Measurements from ENCODE around the gene VEGFC.

VEGFC gene

GRCh38 chr4:176788971-176789370, 3.8 kb downstream of the VEGFC start:
- Mint-ChIP-seq H3K36me3 (ENCODE audit: low read depth) (no peaks in the 10 kb centered on the region), H3K27ac (no peak overlapping the region), H3K4me3 (no peak overlapping the region), H3K27me3 (peaks cover 40% of the 10 kb centered on the region), H3K4me1 (ENCODE audit: low read depth) (peaks cover 10% of the 10 kb centered on the region), H3K9me3 (no peaks in the 10 kb centered on the region)
- DNase-seq = no peak

- peaks cover 9% of the 10 kb centered on the region for H3K4me1 Mint-ChIP-seq (ENCODE audit: low read depth)
- H3K27ac Mint-ChIP-seq = no peak overlapping the region
- no peaks in the 10 kb centered on the region for H3K9me3 Mint-ChIP-seq
- peaks cover 33% of the 10 kb centered on the region for H3K27me3 Mint-ChIP-seq
- no peak for DNase-seq
- no peaks in the 10 kb centered on the region for H3K36me3 Mint-ChIP-seq (ENCODE audit: low read depth)
- no peak overlapping the region for H3K4me3 Mint-ChIP-seq
Observed at GRCh38 chr4:176788248-176788647, 4.5 kb downstream of the VEGFC start.

DNA sequence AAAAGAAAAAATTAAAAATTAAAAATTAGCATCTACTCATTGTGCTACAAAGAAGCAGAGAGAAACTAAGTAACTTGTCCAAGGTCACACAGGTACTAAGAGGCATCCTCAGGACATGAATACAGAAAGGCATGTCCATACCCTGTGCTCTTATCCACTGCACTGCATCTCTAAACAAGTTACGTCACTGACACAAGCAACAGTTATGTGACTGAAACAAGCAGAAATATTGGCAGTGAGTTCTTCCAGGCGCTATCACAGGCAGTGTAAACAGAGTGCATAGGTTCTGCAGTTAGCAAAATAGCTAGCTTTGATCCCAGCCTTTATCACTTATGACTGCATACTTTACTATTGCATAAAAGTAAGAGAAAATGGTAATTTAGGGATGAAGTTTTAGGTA, 7.9 kb downstream of the VEGFC start:
- Mint-ChIP-seq H3K27me3 (peaks cover 10% of the 10 kb centered on the region), H3K4me1 (ENCODE audit: low read depth) (no peaks in the 10 kb centered on the region)
- DNase-seq = no peak

DNA sequence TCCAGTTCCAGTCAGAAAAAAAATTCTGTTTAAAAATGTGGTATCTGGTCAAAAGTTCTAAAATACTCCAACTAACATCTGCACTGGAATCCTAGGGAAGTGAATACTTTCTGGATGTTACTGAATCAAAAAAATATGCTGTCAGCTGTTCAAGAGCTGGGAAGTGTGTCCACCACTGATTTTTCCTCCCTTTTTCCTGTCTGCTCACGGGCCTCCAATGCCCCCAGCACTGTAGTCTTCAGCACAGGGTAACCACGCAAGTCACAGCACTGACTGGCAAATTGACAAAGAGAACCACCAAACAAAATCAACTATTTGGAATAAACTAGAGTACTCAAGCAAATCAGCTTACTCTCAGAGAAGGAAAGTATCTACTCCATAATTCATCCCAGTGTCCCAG, 9.9 kb downstream of the VEGFC start:
- no peak overlapping the region for H3K27ac Mint-ChIP-seq
- H3K9me3 Mint-ChIP-seq = no peaks in the 10 kb centered on the region
- no peaks in the 10 kb centered on the region for H3K27me3 Mint-ChIP-seq
- no peak for DNase-seq
- no peaks in the 10 kb centered on the region for H3K4me1 Mint-ChIP-seq (ENCODE audit: low read depth)
- no peaks in the 10 kb centered on the region for H3K36me3 Mint-ChIP-seq (ENCODE audit: low read depth)
- H3K4me3 Mint-ChIP-seq = no peak overlapping the region

More for the DNA sequence above, 7.9 kb downstream of the VEGFC start:
- no peak overlapping the region for H3K4me3 Mint-ChIP-seq
- no peaks in the 10 kb centered on the region for H3K9me3 Mint-ChIP-seq
- H3K27ac Mint-ChIP-seq = no peak overlapping the region
- no peaks in the 10 kb centered on the region for H3K36me3 Mint-ChIP-seq (ENCODE audit: low read depth)

- H3K27me3 Mint-ChIP-seq = no peaks in the 10 kb centered on the region
- no peaks in the 10 kb centered on the region for H3K36me3 Mint-ChIP-seq (ENCODE audit: low read depth)
- H3K9me3 Mint-ChIP-seq = no peaks in the 10 kb centered on the region
- no peak overlapping the region for H3K4me3 Mint-ChIP-seq
- no peak overlapping the region for H3K27ac Mint-ChIP-seq
- no peak for DNase-seq
- no peaks in the 10 kb centered on the region for H3K4me1 Mint-ChIP-seq (ENCODE audit: low read depth)
Observed at GRCh38 chr4:176782191-176782590, 10.5 kb downstream of the VEGFC start.

- no peak for DNase-seq
- H3K4me3 Mint-ChIP-seq = no peak overlapping the region
- H3K9me3 Mint-ChIP-seq = no peaks in the 10 kb centered on the region
- H3K36me3 Mint-ChIP-seq (ENCODE audit: low read depth) = no peaks in the 10 kb centered on the region
- H3K27me3 Mint-ChIP-seq = no peaks in the 10 kb centered on the region
- H3K27ac Mint-ChIP-seq = no peak overlapping the region
- H3K4me1 Mint-ChIP-seq (ENCODE audit: low read depth) = no peaks in the 10 kb centered on the region
Observed at GRCh38 chr4:176781739-176782100, 11.0 kb downstream of the VEGFC start.

- Mint-ChIP-seq H3K4me3 (no peak overlapping the region), H3K9me3 (no peaks in the 10 kb centered on the region), H3K27ac (no peak overlapping the region), H3K36me3 (ENCODE audit: low read depth) (no peaks in the 10 kb centered on the region), H3K4me1 (ENCODE audit: low read depth) (no peaks in the 10 kb centered on the region), H3K27me3 (no peaks in the 10 kb centered on the region)
- DNase-seq = no peak
Observed at GRCh38 chr4:176780995-176781738, 11.6 kb downstream of the VEGFC start.

DNA sequence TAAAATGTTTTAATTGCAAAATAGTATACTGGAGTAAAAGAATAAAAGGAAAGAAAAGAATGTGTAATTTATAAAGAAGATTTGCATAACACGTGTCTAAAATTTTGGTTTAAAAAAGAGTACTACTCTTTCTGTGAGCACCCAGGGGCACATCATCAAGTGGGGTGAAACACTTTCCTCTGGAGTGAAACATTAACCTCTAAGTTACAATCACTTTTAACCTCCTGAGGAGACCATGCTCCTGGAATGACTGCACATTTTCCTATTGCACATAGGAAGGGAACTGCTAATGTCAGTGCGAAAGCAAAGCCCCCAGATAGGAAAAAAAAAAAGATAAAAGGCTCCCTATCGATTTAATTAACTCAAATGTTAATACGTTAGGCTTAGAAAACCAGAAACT, 13.3 kb downstream of the VEGFC start:
- no peaks in the 10 kb centered on the region for H3K9me3 Mint-ChIP-seq
- H3K27ac Mint-ChIP-seq = no peak overlapping the region
- H3K4me1 Mint-ChIP-seq (ENCODE audit: low read depth) = no peaks in the 10 kb centered on the region
- no peak overlapping the region for H3K4me3 Mint-ChIP-seq
- H3K36me3 Mint-ChIP-seq (ENCODE audit: low read depth) = no peaks in the 10 kb centered on the region
- no peak for DNase-seq
- H3K27me3 Mint-ChIP-seq = no peaks in the 10 kb centered on the region

GRCh38 chr4:176778491-176778890, 14.2 kb downstream of the VEGFC start:
- Mint-ChIP-seq H3K9me3 (no peaks in the 10 kb centered on the region), H3K36me3 (ENCODE audit: low read depth) (no peaks in the 10 kb centered on the region), H3K27me3 (no peaks in the 10 kb centered on the region), H3K27ac (no peak overlapping the region), H3K4me3 (no peak overlapping the region), H3K4me1 (ENCODE audit: low read depth) (no peaks in the 10 kb centered on the region)
- no peak for DNase-seq

DNA sequence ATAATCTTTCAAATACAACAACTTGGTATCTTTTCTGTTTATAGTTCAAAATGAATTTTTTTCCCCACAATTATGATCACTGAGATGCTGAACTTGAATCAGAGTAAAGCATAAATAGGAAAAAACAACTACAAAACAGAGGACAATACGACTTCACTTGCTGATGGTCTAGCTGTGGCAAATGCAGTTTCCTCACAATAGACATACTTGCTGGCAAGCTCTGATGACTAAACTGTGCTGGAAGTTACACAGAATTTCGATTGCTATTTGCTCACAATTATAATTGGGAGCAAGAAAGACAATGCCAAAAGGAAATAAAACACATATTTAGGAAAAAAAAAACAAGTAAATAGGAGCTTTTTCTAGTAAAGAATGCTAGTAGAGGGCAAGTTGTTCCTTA, 14.7 kb downstream of the VEGFC start:
- no peaks in the 10 kb centered on the region for H3K4me1 Mint-ChIP-seq (ENCODE audit: low read depth)
- H3K27me3 Mint-ChIP-seq = no peaks in the 10 kb centered on the region
- no peak overlapping the region for H3K27ac Mint-ChIP-seq
- no peak overlapping the region for H3K4me3 Mint-ChIP-seq
- no peak for DNase-seq
- no peaks in the 10 kb centered on the region for H3K36me3 Mint-ChIP-seq (ENCODE audit: low read depth)
- H3K9me3 Mint-ChIP-seq = no peaks in the 10 kb centered on the region

DNA sequence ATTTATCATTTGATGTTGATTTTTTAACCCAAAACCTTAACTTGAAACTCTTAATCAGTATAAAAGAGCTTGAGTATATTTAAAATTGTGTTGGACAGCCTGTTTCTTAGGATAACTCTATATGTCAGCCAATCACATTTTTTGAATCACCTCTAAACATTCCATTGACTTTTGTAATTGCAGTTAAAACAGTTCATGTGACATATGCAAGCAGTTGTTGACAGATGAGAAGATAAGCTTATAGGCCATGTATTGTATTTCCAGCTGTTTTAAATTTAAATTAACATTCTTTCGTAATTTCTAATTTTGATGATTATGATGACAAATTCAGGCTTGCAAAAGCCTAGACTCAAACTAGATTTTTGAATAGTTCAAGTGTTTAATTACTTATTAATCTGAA, 17.4 kb downstream of the VEGFC start:
- Mint-ChIP-seq H3K27ac (no peak overlapping the region), H3K9me3 (no peaks in the 10 kb centered on the region), H3K4me1 (ENCODE audit: low read depth) (no peaks in the 10 kb centered on the region), H3K36me3 (ENCODE audit: low read depth) (no peaks in the 10 kb centered on the region), H3K4me3 (no peak overlapping the region), H3K27me3 (no peaks in the 10 kb centered on the region)
- DNase-seq = no peak

DNA sequence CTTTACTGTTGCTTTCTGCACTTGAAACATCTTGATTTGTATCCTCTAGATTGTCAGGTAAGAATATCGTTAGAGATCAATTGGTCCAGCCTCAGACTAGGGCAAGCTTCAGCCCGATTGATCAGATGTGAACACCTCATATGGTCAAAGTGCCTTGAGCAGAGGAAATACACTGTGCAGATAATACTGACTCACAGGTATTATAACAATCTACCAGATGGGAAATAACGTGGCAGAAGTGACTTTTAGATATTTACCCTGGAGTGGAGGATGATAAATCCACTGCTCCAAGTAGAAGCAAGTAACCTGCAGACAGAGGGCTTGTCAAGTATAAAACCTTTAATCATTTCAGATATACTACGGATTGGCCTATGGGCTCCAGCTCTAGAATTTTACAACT, 17.9 kb downstream of the VEGFC start:
- Mint-ChIP-seq H3K27ac (no peak overlapping the region), H3K27me3 (no peaks in the 10 kb centered on the region), H3K9me3 (no peaks in the 10 kb centered on the region), H3K36me3 (ENCODE audit: low read depth) (no peaks in the 10 kb centered on the region), H3K4me3 (no peak overlapping the region), H3K4me1 (ENCODE audit: low read depth) (no peaks in the 10 kb centered on the region)
- no peak for DNase-seq

DNA sequence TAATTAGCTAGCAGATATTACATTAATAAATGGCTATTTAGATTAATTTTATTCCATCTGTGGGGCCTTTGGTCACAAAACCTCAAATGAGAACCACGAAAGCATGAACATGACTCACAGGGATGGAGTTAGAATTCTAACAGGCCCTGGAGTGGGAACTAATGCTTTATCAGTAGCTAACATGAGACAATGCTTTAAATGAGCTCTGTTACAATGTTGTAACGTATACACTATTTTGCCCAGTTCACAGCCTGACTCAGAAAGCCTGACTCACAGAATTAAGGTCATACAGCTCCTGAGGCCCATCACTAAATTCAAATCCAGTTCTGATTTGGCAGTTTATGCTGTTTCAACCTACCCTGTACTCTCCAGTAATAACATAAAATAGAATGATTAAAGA, 23.2 kb downstream of the VEGFC start:
- Mint-ChIP-seq H3K4me3 (no peak overlapping the region), H3K27me3 (no peaks in the 10 kb centered on the region), H3K36me3 (ENCODE audit: low read depth) (no peaks in the 10 kb centered on the region), H3K4me1 (ENCODE audit: low read depth) (no peaks in the 10 kb centered on the region), H3K9me3 (no peaks in the 10 kb centered on the region), H3K27ac (no peak overlapping the region)
- no peak for DNase-seq

GRCh38 chr4:176767183-176767582, 25.5 kb downstream of the VEGFC start:
- no peak for DNase-seq
- Mint-ChIP-seq H3K27me3 (no peaks in the 10 kb centered on the region), H3K36me3 (ENCODE audit: low read depth) (no peaks in the 10 kb centered on the region), H3K4me3 (no peak overlapping the region), H3K9me3 (no peaks in the 10 kb centered on the region), H3K4me1 (ENCODE audit: low read depth) (no peaks in the 10 kb centered on the region), H3K27ac (no peak overlapping the region)

GRCh38 chr4:176762661-176763308, 29.9 kb downstream of the VEGFC start:
- DNase-seq = no peak

More at GRCh38 chr4:176762661-176763308, 29.9 kb downstream of the VEGFC start:
- H3K4me3 Mint-ChIP-seq = no peak overlapping the region
- no peak overlapping the region for H3K27ac Mint-ChIP-seq
- no peaks in the 10 kb centered on the region for H3K36me3 Mint-ChIP-seq (ENCODE audit: low read depth)
- no peaks in the 10 kb centered on the region for H3K4me1 Mint-ChIP-seq (ENCODE audit: low read depth)
- no peaks in the 10 kb centered on the region for H3K9me3 Mint-ChIP-seq
- no peaks in the 10 kb centered on the region for H3K27me3 Mint-ChIP-seq
